ENCODE results near the gene ASB13.

- TF ChIP-seq HDGF (IDR thresholded peaks at IDR 0.05; ENCODE audit: borderline replicate concordance) (no peak), FOXK2 (IDR thresholded peaks at IDR 0.05) (no peak), TARDBP (IDR thresholded peaks at IDR 0.05) (no peak), ZNF384 (IDR thresholded peaks at IDR 0.05) (no peak), FOXM1 (IDR thresholded peaks at IDR 0.05; ENCODE audit: borderline replicate concordance) (no peak), FOXA1 (IDR thresholded peaks at IDR 0.05) (no peak), SUZ12 (IDR thresholded peaks at IDR 0.05) (no peak), BHLHE40 (IDR thresholded peaks at IDR 0.05; ENCODE audit: borderline replicate concordance) (no peak), ARNT (IDR thresholded peaks at IDR 0.05) (no peak), ELF4 (IDR thresholded peaks at IDR 0.05) (no peak), L3MBTL2 (conservative IDR thresholded peaks at IDR 0.05) (no peak), CTBP1 (IDR thresholded peaks at IDR 0.05; ENCODE audit: borderline replicate concordance) (no peak)
Measured at GRCh38 chr10:5632446-5632845, 33.9 kb downstream of the ASB13 start.
